ENCODE data around the gene ANKDD1B. TPM values are rescaled to one million over a fixed set of nuclear protein-coding genes. Genes with fewer than 3 reads are reported as not detected.
"Not testable (repeated sequence)": the region's sequence is repeated elsewhere in the genome, so short reads cannot be mapped to it uniquely, and the experiment has no call there.

The ANKDD1B gene
- total and polyA plus RNA-seq, 2 of the 13 experiments (the other 11 are each of a cell fraction or from before 2014, with no cell fraction given): 0.12 to 0.27 TPM

GRCh38 chr5:75611311-75612225 lies at the start of gene ANKDD1B (continued):
- TF ChIP-seq, protein P1, sequence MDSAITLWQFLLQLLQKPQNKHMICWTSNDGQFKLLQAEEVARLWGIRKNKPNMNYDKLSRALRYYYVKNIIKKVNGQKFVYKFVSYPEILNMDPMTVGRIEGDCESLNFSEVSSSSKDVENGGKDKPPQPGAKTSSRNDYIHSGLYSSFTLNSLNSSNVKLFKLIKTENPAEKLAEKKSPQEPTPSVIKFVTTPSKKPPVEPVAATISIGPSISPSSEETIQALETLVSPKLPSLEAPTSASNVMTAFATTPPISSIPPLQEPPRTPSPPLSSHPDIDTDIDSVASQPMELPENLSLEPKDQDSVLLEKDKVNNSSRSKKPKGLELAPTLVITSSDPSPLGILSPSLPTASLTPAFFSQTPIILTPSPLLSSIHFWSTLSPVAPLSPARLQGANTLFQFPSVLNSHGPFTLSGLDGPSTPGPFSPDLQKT (CRISPR knock-in tag; IDR thresholded peaks at IDR 0.05; ENCODE audit: borderline replicate concordance): no peak

DNA sequence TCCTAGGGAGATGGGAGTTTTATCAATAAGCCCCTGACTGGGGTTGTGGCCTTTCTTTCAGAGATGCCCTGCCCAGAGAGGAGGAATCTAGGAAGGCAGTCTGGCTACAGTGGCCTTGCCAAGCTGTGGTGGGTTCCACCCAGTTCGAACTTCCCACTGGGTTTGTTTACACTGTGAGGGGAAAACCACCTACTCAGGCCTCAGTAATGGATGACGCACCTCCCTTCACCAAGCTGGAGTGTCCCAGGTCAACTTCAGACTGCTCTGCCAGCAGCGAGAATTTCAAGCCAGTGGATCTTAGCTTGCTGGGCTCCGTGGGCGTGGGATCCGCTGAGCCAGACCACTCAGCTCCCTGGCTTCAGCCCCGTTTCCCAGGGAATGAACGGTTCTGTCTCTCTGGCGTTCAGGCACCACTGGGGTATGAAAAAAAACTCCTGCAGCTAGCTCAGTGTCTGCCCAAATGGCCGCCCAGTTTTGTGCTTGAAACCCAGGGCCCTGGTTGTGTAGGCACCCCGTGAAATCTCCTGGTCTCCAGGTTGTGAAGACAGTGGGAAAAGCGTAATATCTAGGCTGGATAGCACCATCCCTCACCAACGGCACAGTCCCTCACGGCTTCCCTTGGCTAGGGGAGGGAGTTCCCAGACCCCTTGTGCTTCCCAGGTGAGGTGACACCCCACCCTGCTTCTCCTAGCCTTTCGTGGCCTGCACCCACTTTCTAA lies 45.1 kb upstream of the ANKDD1B start:
- CTCF ChIA-PET (ENCODE audit: low intra/inter-chr PET ratio, low total read pairs); H3K4me2 ChIP-seq (ENCODE audit: low read depth, low read length); H3K4me1 ChIP-seq (ENCODE audit: insufficient read depth, low read length); ATAC-seq; H3K27ac ChIP-seq (ENCODE audit: extremely low read length, insufficient read depth, low read length); H4K20me1 ChIP-seq (ENCODE audit: insufficient read depth, low read length); H3K79me2 ChIP-seq (ENCODE audit: insufficient read depth, low read length); H3K9ac ChIP-seq (ENCODE audit: insufficient read depth, low read depth, low read length); H3K36me3 ChIP-seq (replicated peaks in 1 of 2; ENCODE audit: control insufficient read depth in 1 of 2, insufficient read depth in 2 of 2, low read length in 2 of 2); BruUV-seq (replicated peaks); H3K9me3 ChIP-seq (ENCODE audit: low read length); POLR2A ChIA-PET; H3K4me3 ChIP-seq (replicated peaks in 1 of 3; ENCODE audit: insufficient read depth in 1 of 3, low read depth in 2 of 3, low read length in 3 of 3); H2AFZ ChIP-seq (ENCODE audit: low read length); in situ Hi-C loops (cut with HindIII; ENCODE audit: extremely low pct_ligation_motif_present, low pct_unique_long_range_greater_than_20kb); FAIRE-seq; H3K27me3 ChIP-seq (ENCODE audit: control insufficient read depth in 1 of 2, insufficient read depth in 2 of 2, low read length in 2 of 2); intact Hi-C loops (cut with micrococcal nuclease; ENCODE audit: unreplicated experiment); DNase-seq (ENCODE audit: low spot score): not testable (repeated sequence)
- WGBS (ENCODE audit: low lambda C conversion rate): 95% methylated on average over 9 of the region's 15 CpGs
